GM13977 (cell line): ENCODE measurements around the gene ATXN2.

Experiments
- DNase-seq: peaks from one replicate; pipeline ENCODE4 v3.0.0; 2012; ENCODE audit warnings: low spot score
- in situ Hi-C: fragments of 300-500 bp; cut with MboI; formaldehyde crosslinking; loops from one replicate; pipeline ENCODE4 v1.12.0; 2022; ENCODE audit warnings: low sequenced_read_pairs, low pct_unique_long_range_greater_than_20kb, mixed read lengths, inconsistent platforms; ENCODE audit not compliant: unreplicated experiment
- TF ChIP-seq, protein P1 (sequence below): IDR thresholded peaks from 2 replicates; pipeline ENCODE4 v1.5.1; 2012; ENCODE audit warnings: mild to moderate bottlenecking, control low read depth; ENCODE audit not compliant: insufficient read depth; ENCODE audit errors: extremely low read depth, missing control alignments

ATXN2 gene

DNA sequence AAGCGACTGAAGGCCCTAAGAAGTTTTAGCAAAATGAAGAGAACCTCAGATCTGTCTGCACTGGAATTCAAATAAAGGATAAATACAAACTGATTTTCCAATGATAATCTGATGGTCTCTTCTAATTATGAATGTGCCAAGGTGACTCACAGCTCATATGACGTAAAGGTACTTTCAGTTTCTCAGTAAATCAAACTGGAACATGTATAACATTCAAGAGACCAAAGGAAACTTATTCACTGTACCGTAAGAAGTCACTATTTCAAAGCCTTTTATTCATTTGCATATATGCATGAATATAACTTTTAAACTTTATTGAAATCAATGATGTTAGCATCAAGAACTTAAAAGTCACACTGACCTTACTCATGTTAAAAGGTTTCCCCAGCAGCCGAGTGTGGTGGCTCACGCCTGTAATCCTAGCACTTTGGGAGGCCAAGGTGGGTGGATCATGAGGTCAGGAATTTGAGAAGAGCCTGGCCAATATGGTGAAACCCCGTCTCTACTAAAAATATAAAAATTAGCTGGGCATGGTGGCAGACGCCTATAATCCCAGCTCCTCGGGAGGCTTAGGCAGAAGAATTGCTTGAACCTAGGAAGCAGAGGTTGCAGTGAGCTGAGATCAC lies 52.2 kb downstream of the ATXN2 start:
- peak; percentile 23 for DNase-seq
- in situ Hi-C loops: no loop called here

DNA sequence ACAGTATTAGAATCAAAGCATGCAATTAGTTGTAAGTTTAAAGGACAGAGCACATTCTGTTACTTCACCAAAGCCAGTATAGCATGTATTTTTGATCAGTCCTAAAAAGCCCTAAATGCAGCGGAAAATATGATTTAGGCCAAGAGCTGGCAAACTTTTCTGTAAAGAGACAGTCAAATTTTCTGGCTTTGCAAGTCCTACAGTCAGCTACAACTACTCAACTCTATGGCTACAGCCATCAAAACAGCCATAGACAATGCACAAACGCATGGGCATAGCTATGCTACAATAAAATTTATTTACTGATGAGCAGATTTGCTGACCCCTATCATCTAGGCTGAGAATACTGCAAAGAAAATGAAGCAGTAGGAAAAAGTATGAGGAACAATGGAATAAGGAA lies 52.9 kb downstream of the ATXN2 start:
- in situ Hi-C loops: no loop called here
- DNase-seq: no peak
- TF ChIP-seq, protein P1, sequence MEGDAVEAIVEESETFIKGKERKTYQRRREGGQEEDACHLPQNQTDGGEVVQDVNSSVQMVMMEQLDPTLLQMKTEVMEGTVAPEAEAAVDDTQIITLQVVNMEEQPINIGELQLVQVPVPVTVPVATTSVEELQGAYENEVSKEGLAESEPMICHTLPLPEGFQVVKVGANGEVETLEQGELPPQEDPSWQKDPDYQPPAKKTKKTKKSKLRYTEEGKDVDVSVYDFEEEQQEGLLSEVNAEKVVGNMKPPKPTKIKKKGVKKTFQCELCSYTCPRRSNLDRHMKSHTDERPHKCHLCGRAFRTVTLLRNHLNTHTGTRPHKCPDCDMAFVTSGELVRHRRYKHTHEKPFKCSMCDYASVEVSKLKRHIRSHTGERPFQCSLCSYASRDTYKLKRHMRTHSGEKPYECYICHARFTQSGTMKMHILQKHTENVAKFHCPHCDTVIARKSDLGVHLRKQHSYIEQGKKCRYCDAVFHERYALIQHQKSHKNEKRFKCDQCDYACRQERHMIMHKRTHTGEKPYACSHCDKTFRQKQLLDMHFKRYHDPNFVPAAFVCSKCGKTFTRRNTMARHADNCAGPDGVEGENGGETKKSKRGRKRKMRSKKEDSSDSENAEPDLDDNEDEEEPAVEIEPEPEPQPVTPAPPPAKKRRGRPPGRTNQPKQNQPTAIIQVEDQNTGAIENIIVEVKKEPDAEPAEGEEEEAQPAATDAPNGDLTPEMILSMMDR: no peak

More for the DNA sequence above, 52.2 kb downstream of the ATXN2 start:
- TF ChIP-seq, protein P1: no peak

DNA sequence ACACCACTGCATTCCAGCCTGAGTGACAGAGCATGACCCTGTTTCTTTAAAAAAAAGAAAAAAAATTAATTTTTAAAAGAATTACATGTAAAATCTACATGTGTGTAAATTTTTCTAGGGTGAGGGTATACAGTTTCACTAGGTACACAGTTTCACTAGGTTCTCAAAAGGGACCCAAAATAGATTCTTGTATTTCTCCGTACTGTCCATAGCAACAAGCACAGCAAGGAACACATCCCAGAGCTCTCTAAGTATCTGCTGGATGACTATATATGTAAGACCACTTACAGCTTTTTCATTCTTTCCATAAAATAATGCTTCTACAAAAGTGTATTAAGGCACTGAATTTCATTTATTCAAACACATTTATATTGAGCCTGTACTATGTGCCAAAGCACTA lies 55.1 kb downstream of the ATXN2 start:
- TF ChIP-seq, protein P1: no peak
- no peak for DNase-seq
- in situ Hi-C loops: no loop called here

DNA sequence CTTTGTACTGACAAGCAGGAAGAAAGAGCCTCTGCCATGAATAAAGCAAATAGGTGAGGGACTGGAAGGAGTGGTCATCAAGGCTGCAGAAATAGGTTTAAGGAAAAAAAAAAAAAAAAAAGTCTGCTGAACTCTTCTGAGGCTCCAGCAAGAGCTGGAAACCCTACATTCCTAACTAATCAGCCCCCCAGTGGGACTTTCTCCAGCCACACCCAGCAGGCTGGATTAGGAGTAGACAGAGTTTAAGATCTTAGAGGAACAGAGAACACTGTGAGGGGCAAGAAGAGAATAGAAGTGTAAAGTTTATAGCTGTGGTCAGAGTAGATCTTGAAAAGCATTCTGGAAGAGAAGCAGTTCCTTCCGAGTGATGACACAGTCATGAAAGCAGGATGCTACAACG lies 66.4 kb downstream of the ATXN2 start:
- TF ChIP-seq, protein P1: no peak
- in situ Hi-C loops: loop anchor here (10.0 kb wide), 1 partner anchor 138 kb away; no protein-coding TSS in a partner anchor
- no peak for DNase-seq

DNA sequence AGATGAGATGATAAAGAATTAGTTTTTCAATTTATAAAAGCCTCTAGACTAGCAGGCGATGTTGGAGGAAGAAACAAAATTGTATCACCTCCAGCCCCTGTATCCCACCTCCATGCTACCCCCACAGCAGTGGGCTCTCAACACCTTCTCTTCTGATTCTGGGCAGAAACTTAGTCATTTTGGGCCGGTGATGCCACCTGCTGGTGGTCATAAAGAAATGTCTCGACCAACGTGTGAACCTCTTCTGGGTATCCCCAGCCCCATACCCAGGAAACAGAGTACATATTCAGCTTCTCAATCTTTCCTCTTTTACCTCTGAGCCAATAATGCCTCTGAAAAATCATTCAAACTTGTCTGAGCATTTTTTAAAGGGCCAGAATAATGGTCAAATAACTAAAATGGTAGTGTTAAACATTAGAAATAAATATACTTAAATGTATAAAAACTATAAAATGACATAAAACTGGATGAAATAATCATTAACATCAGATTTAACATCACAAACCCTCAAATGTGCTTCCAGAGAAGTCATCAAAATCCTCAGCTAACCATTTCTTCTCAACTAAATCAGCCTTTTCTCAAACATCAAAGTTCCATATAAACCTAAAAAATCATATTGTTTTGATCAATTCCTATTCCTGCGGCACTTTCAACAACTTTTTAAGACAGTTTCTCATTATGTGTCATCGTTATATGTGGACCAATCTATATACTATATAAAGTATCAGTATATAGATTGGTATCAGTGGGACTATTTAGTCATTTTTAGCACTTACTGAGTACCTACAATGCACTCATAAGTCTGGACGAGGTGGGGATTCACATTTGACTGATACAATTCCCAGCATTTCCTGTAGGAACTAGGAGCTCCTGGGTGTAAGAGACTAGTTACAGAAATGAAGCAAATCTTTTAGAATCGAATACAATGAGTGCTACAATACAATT lies 69.4 kb downstream of the ATXN2 start:
- in situ Hi-C loops: loop anchor here (10.0 kb wide), 1 partner anchor 135 kb away; no protein-coding TSS in a partner anchor
- DNase-seq: peak; percentile 81
- TF ChIP-seq, protein P1: peak; percentile 67

DNA sequence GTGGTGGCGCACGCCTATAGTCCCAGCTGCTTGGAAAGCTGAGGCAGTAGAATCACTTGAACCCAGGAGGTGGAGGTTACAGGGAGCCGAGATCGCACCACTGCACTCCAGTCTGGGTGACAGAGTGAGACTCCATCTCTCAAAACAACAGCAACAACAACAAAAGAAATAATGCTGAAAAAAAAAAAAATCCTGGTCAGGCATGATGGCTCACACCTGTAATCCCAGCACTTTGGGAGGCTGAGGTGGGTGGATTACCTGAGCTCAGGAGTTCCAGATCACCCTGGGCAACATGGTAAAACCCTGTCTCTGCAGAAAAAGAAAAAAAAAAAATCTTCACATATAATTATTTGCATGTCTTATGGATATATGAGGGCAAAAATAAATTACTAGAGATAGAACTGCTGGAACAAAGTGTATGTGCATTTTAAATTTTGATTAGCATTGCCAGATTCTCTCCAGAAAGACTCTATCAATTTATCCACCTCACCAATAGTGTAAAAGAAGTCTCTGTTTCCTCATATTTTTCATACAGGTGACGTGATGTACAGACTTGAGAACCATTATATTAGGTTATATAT lies 75.4 kb downstream of the ATXN2 start:
- TF ChIP-seq, protein P1: no peak
- in situ Hi-C loops: no loop called here
- no peak for DNase-seq
